Colon (tissue), 2 donors: Measurements from ENCODE around the gene RAE1.
"Not testable (repeated sequence)": the region's sequence is repeated elsewhere in the genome, so short reads cannot be mapped to it uniquely, and the experiment has no call there.

Experiments used
- FAIRE-seq: peaks from 2 replicates; lab custom pipeline; 2012; peaks lifted over from hg19 to GRCh38; lab: Jason Lieb, UNC
- donor health status: control.
- donor health status: control.

The RAE1 gene

DNA sequence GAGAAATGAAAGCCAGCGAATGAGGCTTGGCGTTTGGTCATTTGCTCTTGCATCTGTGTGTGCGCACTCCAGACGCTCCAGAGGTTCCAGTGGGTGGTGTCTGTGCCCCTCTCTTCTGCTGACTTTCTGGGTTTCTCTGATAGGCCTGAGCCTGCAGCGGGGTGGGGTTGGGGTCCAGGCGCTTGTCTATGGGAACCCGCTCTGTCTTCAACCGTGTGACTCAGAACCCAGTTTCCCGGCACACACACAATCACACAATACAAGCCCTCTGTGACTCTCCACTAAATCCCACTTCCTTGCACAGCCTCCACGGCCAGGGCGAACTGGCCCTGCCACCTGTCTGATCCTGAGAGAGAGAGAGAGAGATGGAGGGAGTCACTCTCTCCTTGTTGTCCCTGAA is 64.7 kb downstream of the RAE1 start:
- FAIRE-seq = no peak

DNA sequence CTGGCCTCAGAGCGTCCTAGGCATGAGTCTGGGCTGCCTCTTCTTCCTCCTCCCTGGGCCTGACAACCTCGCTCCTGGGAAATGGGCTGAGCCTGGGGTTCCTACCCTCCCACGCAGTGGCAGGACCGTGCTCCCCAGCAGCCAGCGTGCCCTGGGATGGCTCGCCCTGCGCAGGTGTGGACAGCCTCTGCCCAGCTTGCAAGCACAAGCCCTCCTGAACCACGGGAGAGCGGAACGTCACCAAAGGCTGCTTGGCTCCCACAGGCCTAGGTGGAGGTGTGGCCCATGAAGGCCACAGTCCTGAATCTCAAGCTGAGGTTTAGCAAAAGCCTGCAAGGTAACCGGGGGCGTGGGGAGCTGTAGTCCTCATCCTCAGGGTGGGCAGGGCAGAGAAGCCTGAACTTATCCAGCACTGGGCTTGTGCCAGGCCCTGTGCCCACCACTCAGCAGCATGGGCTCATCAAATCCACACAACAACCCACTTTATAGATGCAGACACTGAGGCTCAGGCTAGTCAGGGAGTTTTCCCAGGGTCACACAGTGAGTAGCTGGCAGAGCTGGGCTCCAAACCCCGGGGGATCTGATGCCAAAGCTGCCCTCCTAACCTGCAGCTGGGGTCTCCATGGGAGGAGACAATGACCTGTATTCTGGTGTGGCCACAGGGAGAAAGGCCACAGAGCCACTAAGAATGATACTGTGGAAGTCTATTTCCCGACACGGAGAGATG is 65.4 kb downstream of the RAE1 start:
- no peak for FAIRE-seq

DNA sequence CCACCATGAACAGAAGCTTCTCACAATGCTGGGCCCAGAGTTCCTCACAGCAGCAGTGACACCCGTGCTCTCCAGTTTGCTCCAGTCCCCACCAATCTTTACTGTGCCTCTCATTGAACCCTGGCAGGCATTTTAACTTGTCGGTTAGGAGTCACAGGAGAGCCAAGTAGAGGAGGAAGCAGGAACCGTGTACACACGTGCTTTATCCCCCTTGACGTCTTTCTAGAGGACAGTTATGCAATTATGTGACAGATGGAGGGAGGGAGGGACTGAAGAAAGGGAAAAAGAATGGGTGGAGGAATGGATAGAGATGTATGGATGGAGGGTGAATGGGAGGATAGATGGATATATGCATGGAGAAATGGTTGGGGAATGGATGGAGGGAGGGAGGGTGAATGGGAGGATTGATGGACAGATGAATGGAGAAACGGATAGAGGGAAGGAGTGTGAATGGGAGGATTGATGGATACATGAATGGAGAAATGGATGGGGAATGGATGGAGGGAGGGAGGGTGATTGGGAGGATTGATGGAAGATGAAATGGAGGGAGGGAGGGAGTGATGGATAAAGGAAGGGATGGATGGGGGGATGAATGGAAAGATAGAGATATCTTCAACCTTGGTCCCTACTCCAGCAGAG is 66.1 kb downstream of the RAE1 start:
- FAIRE-seq = no peak

DNA sequence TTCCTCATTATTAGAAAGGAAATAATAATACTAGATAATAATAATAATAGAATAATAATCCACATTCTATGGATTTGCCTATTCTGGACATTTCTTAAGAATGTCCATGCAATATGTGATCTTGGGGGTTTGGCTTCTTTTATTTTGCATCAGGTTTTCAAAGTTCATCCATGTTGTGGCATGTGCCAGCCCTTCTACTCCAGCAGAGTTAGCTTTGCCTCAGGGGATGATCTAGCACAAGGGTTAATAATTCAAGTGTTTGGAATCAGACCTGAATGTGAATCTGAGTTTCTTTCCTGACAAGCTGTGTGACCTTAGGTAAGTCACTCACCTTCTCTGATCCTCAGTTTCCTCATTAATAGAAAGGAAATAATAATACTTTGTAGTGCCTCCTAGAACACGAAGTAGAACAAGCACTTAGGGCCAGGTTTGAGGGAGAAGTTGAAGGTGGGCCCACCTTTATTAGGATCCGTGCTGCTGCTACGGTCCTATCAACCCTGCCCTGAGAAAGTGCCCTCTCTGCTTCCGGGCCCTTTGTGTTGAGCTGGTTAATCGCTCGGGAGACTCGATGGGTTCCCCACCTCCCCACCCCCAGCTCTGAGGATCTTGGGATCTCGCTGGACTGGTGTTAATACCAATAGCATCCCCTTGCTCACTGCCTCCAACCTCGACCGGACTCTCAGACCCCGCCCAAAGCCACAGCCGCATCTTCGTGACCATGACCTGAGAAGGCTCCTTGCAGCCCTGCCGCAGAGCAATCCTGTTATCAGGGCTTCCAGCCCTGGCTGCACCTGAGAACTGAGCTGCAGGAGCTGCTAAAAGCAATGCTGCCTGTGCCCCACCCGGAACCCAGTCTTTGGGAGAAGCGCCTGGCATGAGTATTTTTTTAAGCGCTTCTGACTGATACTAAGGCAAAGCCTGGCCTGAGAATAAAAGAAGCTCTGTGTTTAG is 67.0 kb downstream of the RAE1 start:
- no peak for FAIRE-seq

DNA sequence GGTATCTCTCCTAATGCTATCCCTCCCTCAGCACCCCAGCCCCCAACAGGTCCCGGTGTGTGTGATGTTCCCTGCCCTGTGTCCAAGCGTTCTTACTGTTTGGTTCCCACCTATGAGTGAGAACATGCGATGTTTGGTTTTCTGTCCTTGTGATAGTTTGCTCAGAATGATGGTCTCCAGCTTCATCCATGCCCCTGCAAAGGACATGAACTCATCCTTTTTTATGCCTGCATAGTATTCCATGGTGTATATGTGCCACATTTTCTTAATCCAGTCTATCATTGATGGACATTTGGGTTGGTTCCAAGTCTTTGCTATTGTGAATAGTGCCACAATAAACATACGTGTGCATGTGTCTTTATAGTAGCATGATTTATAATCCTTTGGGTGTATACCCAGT is 68.4 kb downstream of the RAE1 start:
- not testable (repeated sequence) for FAIRE-seq

DNA sequence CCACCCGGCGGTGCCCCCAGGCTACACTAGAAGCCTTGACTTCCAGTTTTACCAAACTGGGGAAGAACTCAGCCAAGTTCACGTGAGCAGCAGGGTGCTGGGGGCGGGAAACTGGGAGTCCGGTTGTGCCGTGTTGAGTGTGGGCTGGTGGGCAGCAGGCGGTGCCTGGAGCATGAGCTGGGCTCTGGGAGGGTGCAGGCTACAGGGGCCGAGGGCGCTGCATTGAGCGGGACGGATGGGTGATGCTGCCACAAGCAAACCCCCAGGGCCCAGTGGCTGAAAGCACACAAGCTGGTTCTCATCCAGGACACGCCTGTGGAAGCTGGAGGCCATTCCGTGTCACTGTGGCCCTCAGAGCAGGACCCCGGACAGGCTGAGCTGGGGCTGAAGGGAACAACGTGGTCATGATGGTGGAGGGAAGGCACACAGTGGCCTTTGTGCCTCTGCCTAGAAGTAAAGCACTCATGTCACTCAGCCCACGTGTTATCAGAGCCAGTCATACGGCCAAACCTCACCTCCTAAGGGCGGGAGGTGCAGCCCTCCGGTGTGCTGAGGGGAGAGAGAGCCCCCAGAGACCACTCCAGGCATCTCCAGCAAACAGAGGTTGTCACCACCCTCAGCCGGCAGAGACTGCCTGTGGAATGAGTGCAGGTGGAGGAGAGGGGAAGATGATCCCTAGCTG is 69.7 kb downstream of the RAE1 start:
- FAIRE-seq = no peak

DNA sequence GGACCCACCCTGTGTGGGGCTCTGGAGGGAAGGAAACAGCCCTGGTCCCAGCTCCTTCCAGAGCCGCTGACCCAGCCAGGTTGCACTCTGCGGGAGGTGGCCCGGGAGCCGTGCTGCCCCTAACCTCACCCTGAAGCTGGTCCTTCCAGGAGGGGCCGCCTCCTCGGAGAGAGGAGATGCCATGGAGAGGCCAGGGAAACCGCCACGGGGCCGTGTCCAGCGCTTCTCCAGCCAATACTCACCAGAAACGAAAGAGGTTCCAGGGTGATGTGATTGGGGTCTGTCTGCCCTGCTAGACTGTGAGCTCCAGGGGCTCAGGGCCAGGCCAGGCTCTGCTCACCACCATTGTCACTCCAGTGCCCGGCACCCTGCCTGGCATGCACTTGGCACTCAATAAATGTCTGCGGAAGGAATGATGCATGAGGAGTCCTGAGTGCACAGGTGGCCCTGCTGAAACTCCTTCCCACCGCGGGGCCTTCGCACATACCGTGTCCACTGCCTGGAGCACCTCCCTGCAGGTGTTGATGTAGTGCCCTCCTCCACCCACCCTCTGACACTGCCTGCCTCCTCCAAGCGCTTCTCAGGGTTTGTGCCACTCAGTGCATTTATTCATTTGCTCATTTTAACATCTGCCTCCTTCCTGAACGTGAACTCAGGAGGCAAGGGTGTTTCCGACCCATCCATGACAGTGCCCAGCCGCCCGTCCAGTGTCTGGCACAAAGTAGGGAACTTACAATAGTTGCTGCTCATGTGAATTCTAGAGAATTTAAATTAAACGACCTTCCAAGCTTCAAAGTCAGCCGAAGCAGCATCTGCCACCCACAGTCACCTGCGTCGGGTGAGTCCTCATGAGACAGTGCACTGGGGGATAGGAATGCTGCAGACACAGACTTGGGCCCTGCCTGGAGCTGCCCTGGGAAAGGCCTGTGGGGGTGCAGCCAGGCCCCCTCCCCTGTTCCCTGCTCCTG is 70.5 kb downstream of the RAE1 start:
- FAIRE-seq = no peak

DNA sequence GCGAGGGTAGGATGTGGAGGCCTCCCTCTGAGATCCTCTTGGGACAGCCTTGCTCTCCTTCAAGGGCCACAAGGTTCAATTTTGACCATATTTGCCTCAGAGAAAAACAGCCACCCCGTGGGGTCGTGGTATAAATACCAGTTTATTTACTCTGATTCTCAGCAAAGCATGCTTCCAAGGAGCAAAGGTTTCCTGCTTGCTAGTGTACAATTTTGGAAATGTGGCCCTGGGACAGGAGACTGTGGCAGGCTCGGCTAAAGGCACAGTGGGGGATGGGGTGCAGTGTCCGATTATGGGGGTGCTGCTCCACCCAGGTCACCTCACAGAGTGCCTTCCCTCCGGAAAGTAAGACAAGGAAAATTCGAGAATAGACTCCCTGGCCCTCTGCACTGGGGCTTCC is 71.2 kb downstream of the RAE1 start:
- FAIRE-seq = no peak

DNA sequence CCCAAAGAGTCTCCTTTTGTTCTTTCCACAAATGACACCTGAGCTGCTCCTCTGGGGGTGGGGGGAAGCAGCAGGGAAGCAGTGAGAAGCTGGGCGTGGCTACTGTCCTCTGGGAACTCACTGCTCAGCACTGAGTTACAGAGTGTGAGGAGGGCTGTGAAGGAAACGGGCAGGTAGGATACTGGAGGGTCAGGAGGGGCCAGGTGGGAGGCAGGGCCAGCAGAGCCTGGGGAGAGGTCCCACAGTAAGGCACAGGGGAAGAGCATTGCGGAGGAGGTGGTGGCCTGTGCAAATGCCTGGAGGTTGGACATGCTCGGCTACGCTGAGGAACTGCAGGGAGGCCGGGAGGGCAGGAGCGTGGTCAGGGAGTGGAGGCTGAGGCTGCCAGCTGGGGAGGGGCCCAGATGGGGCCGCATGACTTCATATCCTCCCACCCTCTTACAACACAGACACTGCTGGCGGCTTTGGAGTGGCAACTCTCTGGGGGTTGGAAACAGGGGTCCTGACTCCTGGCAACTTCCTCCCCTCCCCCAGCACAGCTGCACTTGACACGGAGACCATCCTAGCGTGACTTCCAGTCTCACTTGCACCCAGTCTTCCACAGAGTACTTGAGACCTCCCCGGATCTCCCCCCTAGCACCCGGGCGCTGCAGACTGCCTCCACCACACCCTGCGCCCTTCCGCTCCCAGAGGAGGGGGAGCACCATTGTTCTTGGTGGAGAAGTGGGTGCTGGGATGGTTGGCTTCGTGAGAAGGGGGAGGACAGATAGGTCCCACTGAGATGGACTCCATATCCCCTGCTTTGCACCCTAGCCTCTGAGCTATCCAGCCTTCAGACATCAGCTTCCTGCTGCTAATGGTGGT is 74.3 kb downstream of the RAE1 start:
- no peak for FAIRE-seq

DNA sequence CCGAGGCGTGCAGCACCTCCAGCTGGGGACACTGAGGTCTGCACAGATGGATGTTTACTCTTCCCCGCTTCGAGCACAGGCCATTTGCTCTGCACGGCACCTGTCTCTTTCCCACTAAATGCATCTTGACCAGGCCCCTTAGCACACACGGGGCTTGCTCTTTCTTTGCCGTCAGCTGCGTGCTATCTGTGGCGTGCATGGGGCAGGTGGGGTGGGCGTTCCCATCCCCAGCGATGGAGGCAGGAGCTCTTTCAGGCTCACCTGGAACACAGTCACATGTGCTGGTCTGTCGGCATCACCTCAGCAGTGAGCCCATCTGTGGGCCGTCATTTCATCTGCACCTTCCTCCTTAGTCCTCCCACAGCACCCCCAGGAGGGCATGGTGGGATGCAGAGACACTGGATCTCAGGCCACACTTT is 75.2 kb downstream of the RAE1 start:
- no peak for FAIRE-seq

DNA sequence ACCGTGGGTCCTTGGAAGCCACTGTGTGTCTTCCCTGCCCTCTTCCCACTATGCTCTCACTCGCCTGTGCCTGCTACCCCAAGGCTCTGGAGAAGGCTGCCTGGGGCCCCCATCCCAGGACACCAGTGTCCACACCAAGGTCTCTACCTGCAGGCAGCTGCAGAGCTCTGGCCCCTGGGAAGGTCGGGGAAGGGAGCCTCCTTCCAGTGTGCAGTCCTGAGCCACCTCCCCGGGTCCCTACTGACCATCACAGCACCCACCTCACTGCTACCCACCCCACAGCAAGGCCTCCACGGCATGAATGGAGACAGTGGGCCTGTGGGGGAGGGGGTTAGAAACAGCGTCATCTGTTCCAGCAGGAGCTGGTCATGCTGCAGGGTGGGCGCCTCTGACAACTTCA is 75.8 kb downstream of the RAE1 start:
- no peak for FAIRE-seq

DNA sequence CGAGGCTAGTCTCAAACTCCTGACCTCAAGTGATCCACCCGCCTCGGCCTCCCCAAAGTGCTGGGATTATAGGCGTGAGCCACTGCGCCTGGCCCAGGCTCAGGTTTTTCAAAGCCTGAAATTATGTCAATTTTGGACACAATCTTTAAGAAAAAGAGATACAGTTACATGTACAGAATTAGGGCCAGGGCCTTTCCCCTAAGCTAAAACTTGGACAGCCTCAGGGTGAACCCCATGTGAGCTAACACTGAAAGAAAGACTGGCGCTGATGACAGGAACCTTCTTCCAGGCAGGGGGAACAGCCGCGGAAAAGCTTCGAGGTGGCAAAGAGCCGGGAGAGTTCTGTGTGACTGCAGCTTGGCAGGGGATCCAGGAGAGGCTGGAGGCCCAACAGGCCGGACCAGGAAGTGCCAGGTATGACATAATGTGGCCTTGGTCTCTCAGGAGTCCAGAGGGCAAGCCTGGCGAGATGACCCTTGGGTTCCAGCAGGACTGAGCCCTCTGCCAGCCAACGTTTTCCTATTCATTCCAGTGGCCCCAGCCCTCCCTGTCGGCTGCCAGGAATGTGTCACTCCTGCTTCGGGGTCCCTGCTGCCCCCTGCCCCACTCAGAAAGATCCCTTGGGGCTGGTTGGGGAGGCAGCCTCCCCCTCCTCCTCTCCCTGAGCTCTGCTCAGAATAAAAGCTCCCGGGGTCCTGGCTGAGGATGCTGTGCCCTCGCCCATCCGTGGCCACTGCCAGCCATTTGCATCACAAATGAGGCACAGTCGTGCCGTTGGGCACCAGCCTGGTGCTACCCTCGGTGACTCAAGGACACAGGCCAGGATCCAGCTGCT is 77.5 kb downstream of the RAE1 start:
- FAIRE-seq = no peak
